GM18499 (cell line): Measurements from ENCODE around the gene SLC9A4.
"Not testable (repeated sequence)": the region's sequence is repeated elsewhere in the genome, so short reads cannot be mapped to it uniquely, and the experiment has no call there.

Experiments
- ATAC-seq: cut with Tn5 transposase; IDR thresholded peaks from one replicate; pipeline ENCODE4 v1.9.1; 2021; ENCODE audit warnings: moderate number of reproducible peaks; ENCODE audit not compliant: insufficient read depth, unreplicated experiment

SLC9A4 gene

DNA sequence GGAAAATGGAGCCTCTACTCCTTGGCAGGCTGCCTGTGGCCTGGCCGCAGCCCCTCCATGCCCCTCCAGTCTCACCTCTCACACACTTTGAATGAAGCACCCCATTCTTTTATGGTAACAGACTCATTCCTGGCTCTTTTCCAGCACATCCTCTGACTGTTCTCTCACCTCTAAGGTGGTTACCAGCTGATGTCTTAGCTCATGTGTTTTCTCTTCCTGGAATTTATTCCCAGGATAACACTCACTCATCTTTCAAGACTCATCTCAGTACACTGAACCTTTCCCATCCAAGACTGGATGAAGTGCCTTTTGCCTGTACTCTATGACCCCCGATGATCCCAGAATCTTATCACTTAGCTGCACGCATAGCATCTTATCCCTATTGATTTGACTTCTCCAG, 50.6 kb downstream of the SLC9A4 start:
- no peak for ATAC-seq

DNA sequence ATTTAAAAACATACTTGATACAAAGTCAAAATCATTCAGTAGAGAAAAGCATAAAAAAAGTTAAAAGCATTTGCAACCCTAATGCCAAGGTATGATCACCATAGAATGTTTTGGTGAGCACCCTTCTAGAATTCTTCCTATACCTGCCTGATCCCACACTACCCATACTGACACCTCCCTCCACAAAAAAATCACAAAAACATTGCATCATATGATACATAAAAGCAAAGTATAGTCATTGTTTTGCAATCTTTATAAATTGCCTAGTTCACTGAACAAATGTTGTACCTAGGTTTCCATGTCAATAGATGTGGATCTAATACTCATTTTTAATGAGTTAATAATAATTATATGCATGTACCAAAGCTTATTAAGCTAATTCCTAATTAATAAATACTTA, 54.1 kb downstream of the SLC9A4 start:
- ATAC-seq, result no peak

DNA sequence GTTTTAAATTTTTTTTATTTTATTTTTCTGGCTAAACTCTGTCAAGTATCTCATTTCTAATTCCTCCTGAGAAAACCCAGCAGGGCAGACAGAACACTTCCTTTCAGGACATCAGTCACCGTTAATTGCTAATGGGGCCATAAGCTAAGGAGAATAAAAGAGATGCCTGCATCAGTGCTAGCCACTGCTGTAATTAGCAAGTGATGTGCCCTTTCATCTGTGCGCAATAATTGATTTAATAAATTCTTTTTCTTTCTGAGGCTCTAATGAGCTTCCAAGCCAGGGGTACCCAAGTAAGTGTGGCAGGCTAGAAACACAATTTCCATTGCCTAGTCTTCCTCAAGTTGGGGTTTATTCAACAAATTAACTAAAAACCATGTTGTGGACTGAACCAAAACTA, 65.5 kb downstream of the SLC9A4 start:
- ATAC-seq, result no peak

DNA sequence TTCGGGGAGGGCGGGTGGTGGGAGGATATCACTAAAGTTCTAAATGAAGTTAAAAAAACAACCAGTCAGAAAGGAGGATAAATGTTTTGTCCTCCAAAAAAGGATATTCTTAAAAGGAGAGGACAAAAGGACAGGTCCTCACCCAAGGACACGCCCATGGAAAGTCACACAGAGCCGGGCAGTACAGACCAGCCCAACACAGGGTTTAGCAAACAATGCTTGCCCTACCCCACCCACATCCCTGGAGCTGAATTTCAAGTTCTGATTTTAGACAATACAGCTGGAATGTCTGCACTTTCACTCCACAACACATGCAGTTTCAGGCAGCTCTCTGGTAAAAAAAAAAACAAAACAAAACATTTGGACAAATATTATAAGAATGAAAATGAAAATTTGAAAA, 67.9 kb downstream of the SLC9A4 start:
- ATAC-seq, result no peak

- ATAC-seq, result no peak
These were observed 71.2 kb downstream of the SLC9A4 start for GRCh38 chr2:102544182-102544581.

- ATAC-seq, result no peak
These were observed 74.4 kb downstream of the SLC9A4 start for GRCh38 chr2:102547462-102547861.

GRCh38 chr2:102549027-102549426, 76.0 kb downstream of the SLC9A4 start:
- no peak for ATAC-seq

DNA sequence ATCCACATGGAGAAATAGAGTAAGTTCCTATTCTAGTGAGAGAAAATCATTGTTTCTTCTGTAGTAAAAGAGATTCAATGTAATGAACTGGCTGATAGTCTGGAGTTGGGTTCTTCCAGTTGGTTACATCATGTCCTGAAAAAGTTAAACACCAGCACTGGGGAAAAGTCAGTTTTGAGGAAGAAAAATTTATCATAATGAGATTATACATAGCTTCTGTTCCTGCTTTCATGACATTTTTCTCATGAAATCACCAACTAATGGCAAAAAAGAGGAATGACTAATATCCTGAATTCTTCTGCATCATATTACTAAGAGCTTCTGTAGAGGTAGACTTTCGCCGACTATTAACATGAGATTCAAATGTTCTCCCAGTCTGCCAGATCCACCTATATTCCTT, 77.1 kb downstream of the SLC9A4 start:
- no peak for ATAC-seq

- ATAC-seq, result no peak
These were observed 78.5 kb downstream of the SLC9A4 start for GRCh38 chr2:102551329-102552096.

DNA sequence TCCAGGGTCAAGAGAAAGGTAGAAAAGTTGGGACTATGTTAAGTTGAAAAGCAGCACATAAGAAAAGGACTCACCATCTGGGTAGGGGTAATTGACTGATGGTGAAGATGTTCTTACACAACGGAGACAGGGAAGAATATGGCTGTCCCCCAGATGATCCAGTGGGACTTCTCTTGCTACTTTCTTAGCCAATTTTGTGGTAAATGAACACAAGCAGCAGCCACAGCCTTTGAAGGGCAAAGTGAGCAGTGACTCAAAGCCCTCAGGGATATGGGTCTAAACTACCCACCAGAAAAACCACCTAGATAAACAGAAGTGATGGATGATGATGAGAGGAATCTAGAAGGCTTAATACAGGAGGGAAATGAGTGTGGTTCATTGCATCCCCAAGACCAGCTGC, 80.6 kb downstream of the SLC9A4 start:
- ATAC-seq, result no peak

- no peak for ATAC-seq
These were observed 85.4 kb downstream of the SLC9A4 start for GRCh38 chr2:102558463-102558862.

- ATAC-seq, result not testable (repeated sequence)
These were observed 89.5 kb downstream of the SLC9A4 start for GRCh38 chr2:102562542-102562941.

DNA sequence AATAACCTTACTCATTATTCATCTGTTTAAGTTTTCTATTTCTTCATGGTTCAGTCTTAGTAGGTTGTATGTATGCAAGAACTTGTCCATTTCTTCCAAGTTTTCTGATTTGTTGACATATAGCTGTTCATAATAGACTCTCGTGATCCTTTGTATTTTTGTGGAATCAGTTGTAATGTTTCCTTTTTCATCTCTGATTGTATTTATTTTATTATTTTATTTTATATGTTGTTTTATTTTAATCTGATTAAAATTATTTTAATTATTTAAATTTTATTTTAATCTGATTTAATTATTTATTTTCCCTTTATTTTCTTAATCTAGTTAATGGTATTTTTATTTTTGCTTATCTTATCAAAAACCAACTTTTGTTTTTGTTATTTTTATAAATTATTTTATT, 102.9 kb downstream of the SLC9A4 start:
- no peak for ATAC-seq

DNA sequence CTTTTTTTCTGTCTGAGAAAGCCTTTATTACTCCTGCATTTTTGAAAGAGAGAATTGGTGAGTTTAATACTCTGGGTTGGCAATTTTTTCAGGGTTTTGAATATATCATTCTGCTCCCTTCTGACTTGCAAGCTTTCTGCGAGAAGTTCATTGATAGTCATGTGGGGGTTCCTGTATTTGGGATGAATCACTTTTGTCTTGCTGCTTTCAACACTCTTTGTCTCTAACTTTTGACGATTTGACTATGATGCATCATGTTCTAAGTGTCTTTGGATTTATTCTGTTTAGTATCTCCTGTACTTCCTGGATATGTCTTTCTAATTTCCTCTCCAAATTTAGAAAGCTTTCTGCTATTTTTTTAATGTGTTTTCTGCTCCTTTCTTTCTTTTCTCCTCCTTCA, 105.3 kb downstream of the SLC9A4 start:
- no peak for ATAC-seq

DNA sequence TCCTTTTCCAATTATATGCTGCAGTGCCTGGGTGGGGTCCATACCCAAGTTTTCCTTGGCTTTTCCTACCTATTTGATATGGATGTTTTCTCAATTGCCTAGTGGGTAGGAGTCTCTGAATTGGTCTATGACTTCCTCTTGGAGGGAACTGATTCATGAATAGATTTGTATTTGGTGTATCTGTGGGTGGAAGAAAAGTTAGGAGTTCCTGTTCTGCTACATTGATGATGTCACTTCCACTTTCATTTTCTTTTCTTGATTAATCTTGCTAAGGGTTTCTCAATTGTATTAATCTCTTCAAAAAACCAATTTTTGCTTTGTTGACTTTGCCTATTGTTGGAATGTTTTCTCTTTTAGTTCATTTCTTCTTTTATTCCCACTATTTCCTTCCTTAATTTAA, 108.9 kb downstream of the SLC9A4 start:
- no peak for ATAC-seq

- ATAC-seq, result no peak
These were observed 109.8 kb downstream of the SLC9A4 start for GRCh38 chr2:102582845-102583244.
